HG02588 (cell line): ENCODE results near the gene ATP2C2.
"Not testable (repeated sequence)": the region's sequence is repeated elsewhere in the genome, so short reads cannot be mapped to it uniquely, and the experiment has no call there.

Source experiments
- ATAC-seq: cut with Tn5 transposase; IDR thresholded peaks from one replicate; pipeline ENCODE4 v1.9.1; 2021; ENCODE audit warnings: mild to moderate bottlenecking, moderate library complexity; ENCODE audit not compliant: unreplicated experiment

ATP2C2 gene

DNA sequence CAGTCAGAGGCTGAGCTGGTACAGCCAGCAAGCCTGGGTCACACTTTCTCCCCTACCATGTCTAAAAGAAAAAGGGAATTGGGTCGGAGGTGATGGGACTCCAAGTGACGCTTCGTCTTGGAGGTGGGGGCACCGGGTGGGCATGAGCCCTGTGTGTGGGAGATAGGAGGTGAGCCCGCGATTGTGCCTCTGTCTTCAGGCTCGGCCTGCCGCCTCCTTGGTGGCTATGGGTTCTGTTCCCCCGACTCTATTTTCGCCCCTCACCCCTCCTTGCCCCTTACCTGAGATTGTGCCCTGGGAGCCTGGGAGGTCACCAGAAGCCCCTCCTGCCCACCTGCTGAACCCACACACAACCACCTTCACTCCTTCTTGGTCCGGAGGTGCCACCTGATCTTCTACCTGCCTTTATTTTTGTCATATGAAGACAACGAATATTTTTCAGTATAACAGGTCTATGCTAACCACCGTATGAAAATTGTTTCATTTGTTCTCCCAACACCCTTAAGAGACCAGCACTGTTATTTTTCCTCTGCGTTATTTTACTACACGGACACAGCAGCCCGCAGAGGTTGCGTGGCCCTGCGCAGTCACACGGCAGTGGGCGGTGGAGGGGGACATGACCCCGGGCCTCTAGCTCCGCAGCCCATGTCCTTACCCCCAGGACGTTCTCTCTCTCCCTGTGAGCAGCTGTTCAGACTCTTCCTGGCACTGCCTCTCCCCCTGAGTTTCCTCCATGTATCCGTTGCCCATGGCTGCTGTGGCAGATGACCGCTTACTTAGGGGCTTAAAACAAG is 49.9 kb downstream of the ATP2C2 start:
- ATAC-seq, result no peak

GRCh38 chr16:84419730-84420129 is 51.4 kb downstream of the ATP2C2 start:
- no peak for ATAC-seq

DNA sequence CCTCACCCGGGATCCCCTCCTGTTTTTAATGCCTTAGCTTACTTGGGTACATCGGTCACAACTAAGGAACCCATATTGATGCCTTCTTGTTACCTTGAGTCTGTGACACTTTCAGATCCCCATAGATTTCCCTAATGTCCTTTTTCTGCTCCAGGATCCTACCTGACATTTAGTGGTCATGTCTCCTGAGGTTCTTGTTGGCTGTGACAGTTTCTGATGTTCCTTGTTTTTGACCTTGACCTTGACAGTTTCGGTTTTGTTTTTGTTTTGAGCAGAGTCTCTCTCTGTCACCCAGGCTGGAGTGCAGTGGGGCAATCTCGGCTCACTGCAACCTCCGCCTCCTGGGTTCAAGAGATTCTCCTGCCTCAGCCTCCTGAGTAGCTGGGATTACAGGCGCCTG is 52.2 kb downstream of the ATP2C2 start:
- ATAC-seq, result not testable (repeated sequence)

GRCh38 chr16:84421081-84421937 is 53.0 kb downstream of the ATP2C2 start:
- no peak for ATAC-seq

DNA sequence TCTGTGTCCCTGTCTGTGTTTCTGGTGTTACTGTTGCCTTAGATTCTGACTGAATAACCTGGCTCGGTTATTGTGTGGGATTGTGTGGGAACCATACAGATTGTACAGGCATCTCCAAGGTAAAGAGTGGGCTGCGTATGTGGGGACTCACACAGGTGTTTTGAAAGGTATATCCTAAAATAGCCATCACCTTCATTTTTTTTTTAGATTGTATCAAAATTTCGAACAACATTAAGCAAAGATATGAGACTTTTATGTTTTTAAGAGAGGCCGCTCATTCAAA is 53.5 kb downstream of the ATP2C2 start:
- no peak for ATAC-seq

- no peak for ATAC-seq
Measured at GRCh38 chr16:84423416-84423837, 55.1 kb downstream of the ATP2C2 start.

GRCh38 chr16:84425696-84426095 is 57.4 kb downstream of the ATP2C2 start:
- no peak for ATAC-seq

- ATAC-seq, result no peak
Measured at GRCh38 chr16:84426804-84427203, 58.5 kb downstream of the ATP2C2 start.

GRCh38 chr16:84427553-84427952 is 59.2 kb downstream of the ATP2C2 start:
- no peak for ATAC-seq

DNA sequence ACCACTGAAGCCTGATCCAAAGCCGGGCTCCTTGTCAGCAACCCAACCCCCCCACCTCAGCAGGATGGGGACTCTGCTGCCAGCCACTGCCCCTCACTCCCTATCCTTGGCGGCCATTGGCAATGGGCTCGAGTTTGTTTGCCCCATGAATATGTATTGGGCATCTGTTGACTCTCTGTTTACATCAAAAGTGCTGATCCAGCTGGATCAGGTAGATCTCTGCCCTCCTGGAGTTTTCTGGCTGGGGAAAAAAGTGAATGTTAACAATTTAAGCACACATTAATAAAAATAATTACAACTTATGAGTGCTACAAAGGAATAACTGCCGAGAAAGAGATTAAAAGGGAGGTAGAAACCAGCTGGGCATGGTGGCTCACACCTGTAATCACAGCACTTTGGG is 62.5 kb downstream of the ATP2C2 start:
- no peak for ATAC-seq

DNA sequence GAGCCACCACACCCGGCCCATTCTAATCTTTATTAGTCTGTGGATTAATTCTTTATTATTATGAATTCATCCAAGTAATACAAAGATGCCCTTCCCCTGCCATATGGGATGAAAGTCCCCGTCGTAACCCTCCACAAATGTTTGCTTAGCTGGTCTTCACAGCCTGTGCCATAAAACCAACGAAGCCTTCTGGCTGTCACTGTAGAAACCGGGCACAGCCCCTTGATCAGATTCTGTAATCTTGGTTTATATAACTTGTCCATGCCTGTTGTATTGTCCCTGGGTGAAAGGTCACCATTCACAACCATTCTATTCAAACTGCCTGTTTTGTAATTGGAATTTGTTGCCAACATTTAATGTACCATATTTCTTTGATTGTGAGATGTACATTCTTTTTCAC is 66.5 kb downstream of the ATP2C2 start:
- no peak for ATAC-seq

DNA sequence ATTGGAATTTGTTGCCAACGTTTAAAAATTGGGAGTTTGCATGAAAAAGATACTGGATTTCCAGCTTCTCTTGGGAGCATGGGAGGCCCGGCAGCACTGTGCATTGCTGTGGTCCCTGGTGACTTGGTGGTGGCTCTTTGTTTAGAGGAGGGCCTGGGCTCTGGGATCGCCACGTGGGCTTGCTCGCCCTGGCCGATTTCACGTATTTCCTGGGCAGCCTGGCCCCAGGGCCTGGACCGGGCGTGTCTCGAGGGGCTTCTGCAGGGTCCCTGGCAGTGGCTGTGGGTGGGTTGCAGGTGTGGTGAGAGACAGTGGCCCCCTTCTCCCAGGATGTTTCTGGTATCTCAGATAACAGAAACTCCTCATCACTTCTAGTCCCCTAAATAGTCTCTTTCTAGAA is 67.9 kb downstream of the ATP2C2 start:
- no peak for ATAC-seq

DNA sequence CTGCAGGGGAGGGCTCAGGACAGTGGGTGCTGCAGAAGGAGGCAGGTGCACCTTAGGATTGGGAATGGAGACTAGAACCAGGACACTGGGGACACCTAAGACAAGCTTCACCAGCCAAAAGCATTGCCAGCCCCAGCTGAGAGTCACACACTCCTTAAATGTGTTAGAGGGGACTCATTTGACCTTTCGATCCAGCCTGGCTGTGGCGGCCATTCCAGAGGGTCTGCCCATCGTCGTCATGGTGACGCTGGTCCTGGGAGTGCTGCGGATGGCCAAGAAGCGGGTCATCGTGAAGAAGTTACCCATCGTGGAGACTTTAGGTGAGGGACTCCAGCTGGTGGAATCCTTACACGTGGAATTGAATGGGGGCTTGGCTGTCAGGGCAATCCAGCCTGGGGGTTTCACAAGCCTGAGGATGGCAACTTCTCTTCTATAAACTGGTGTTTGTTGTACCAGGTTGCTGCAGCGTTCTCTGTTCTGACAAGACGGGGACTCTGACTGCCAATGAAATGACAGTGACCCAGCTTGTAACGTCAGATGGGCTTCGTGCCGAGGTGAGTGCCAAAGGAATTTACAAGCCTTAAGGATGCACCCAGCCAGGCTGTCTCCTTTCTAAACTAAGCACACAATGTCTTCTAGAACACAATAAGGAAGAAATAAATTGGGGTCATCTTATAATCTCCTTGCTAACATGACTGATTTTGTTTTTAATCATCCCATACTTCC is 70.8 kb downstream of the ATP2C2 start:
- ATAC-seq, result no peak

- ATAC-seq, result no peak
Measured at GRCh38 chr16:84442416-84443145, 74.2 kb downstream of the ATP2C2 start.

- no peak for ATAC-seq
Measured at GRCh38 chr16:84443166-84443802, 74.9 kb downstream of the ATP2C2 start.

DNA sequence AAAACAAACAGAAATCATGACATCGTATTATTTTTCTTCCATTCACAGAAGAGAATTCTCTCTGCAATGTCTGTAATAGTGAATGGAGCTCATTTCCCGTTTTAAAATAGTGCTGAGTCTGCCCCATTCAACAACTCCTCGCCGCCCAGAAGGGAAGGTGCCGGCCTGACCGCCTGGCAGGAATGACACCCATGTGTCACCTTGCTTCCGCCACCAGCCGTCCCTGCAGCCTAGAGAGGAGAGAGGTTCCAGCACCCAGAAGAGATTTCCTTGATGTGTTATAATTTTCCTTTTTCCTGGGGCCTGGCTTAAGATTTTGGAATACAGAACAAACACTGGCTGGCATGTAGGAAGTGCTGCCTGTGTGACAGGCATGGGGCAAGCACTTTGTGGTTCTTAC is 76.1 kb downstream of the ATP2C2 start:
- ATAC-seq, result no peak

DNA sequence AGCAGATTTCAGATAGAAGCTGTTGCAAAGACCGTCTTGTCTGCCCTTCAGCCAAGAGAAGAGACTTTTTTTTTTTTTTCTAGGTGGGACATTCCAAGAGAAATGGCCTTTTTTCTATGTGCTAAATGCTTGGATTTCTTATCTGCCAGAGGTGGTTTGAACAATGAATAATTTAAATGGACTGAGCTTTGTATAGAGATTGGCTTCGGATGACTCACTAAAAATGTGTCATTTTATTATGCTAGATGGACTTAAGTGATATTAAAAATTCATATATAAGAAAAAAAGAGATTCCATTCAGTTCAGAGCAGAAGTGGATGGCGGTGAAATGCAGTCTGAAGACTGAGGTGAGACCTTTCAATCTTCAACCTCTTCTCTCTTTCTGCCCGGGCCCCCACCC is 77.7 kb downstream of the ATP2C2 start:
- no peak for ATAC-seq

- no peak for ATAC-seq
Measured at GRCh38 chr16:84446596-84447392, 78.5 kb downstream of the ATP2C2 start.

- ATAC-seq, result no peak
Measured at GRCh38 chr16:84448444-84448843, 80.1 kb downstream of the ATP2C2 start.
